Measurements from ENCODE around the gene MSI2.
A peak's percentile ranks its signal among the peaks of the same experiment; 100 is the strongest.

The MSI2 gene

DNA sequence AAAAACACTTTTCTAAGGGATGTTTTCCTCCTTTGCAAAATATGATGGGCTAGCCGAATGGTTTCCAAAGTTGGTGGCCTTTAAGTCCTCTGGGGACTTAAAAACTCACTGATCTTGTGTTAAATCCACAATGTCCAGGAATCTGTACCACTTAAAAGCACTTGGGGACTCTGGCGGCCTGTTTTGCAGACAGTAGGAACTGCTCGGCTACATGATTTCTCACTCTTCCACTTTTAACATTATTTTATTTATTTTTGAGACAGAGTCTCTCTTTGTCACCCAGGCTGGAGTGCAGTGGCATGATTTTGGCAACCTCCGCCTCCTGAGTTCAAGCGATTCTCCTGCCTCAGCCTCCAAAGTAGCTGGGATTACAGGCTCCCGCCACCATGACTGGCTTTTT, 9.1 kb upstream of the MSI2 start:
- no peak for DNase-seq

DNA sequence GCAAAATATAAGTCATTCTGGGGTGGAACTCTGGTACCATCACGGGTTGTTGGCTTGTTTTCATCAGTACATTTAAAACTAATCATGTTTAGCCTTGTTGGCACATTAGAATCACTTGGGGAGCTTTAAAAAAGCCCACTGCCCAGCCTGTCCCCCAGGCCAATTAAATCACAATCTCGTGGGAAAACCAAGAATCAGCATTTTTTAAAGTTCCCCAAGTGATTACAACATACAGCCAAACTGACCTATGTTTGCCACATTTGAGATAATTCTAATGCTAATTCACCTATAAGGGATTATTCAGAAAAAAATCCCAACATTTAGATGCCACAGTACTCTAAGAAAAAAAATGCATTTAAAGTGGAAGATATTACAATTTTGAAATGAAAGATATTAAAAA, 8.4 kb upstream of the MSI2 start:
- DNase-seq, result no peak

DNA sequence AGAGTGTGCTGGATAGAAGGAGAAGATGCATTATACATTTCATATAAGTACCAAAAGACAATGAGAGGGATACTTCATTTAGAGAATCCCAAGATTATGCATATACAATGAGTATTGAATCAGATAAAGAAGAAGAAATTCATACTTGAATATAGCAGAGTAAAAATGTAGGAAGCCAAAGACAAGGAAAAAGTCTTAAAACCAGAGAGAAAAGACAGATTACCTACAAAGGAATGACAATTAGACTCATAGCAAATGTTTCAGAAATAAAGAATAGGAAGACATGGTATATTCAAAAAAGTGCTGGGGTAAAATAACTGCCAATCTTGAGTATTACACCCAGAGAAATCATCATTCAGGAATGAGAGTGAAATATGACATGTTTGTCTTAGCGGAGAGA, 6.8 kb upstream of the MSI2 start:
- no peak for DNase-seq

DNA sequence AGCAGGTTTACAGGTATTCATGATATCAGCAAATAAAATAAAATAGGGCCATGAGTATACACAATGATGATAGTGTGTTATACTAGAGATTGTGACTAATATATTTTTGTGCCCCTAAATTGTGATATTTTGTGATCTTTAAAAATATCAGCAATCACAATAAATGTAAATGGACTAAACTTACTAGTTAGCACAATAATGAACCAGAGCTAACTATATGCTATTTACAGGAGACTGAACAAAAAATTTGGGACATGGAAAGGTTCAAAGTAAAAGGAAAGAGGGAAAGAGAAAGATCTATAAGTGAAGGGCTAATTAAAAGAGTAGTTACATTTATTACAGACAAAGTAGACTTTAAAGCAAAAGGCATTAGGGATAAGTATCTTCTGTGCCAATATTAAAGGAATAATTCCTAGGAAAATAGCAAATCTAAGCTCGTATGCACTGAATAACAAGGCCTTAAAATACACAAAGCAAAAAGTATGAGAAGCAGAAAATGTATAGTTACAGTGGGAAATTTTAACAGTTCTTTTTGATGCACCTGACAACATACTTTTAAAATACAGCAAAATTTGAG, 5.0 kb upstream of the MSI2 start:
- DNase-seq, result no peak

DNA sequence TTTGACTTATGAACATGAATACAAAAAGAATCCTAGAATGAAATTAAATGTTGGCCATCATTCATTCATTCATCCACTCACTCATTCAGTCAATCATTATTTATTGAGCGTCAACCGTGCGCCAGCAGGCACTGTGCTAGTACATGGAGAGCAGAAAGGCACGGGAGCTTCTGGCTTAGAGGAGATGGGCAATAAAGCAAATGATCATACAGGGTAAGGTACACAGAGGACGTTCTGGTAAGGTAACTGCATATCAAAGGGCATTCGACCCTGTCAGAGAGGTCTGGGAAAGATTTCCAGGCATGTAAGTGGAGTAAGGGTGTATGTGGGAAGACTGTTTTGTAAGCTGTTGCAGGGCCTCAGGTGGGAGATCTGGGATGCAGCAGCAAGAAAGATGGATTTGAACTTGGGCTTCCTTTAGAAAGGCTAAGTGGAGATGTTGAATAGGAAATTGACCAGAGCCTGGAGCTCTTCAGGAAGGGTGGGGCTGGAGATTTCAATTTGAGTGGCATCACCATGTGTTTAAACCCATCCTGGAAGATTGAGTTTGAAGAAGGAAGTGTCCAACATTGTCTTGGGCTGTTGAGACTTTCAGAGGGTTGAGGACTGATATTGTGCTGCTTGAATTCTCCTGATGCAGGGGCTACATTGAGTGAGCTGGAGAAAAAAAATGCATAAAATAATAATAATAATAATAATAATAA, 2.8 kb upstream of the MSI2 start:
- no peak for DNase-seq

DNA sequence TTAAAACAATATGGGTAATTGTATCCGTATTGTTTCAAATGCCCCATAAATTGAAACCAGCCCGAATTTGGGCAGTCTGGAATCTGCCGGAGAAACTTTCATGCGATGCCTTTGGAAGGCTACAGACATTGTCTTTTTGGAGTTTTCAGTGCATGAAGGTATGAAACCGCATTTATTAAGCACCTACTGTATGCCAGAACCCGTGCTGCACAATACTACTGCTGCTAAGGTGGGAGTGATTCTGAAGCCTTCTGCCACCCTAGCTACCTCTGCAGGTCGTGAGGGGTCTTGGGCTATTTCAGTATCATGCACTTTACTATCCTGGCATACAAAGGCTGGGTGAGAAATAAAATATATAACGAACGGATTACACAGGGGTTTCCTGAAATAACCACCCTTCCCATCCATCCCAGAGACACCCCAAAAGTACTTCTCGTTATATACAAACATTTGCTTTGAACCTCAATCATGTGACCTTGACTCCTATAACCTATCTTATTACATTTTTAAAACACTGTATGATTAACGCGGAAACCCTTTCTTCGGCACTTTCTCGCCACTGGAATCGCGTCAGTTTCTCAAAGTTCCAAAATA, 1.0 kb upstream of the MSI2 start:
- DNase-seq, result no peak

DNA sequence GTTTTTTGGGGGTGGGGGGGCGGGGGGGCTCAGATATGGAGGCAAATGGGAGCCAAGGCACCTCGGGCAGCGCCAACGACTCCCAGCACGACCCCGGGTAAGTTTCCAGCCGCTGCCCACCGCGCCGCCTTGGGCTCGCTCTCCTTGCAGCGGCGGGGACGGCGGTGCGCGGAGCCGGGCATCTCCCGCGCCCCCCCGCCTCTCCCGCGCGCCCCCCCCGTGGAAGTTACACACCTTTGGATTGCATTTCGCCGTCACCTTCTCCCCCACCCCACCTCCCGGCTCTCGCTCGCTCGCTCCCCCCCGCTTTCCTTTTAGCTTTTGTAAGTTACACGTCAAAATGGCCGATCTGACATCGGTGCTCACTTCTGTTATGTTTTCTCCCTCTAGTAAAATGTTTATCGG, 387 bp downstream of the MSI2 start:
- peak; percentile 51 for DNase-seq

DNA sequence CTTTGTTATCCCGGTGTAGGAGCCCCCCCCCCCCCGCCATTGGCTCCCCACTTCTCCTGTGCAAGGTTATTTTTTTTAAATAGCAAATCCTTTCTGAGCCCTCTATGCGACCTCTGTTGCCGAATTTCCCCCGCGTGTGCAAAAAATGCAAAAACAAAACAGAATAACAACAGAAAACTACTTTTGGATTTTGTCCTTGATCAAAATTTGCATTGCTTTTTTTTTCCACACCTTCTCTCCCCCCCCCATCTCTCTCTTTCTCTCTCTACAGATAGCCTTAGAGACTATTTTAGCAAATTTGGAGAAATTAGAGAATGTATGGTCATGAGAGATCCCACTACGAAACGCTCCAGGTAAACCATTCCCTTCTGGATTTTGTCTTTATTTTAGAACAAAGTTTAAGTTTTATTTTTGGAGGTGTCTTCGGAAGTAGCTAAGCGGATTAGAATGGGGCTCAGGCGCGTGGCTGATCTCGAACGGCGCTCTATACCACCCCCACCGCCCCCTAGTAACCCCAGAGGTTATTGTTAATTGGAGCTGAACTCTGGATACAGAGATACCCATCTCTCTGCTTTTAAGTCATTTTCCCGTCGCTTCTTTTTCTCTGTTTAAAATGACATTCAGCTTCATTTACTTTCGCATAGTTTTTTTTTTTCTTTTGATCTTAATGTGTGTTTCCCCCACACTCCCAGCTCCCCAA, 1.0 kb downstream of the MSI2 start:
- DNase-seq, result no peak

DNA sequence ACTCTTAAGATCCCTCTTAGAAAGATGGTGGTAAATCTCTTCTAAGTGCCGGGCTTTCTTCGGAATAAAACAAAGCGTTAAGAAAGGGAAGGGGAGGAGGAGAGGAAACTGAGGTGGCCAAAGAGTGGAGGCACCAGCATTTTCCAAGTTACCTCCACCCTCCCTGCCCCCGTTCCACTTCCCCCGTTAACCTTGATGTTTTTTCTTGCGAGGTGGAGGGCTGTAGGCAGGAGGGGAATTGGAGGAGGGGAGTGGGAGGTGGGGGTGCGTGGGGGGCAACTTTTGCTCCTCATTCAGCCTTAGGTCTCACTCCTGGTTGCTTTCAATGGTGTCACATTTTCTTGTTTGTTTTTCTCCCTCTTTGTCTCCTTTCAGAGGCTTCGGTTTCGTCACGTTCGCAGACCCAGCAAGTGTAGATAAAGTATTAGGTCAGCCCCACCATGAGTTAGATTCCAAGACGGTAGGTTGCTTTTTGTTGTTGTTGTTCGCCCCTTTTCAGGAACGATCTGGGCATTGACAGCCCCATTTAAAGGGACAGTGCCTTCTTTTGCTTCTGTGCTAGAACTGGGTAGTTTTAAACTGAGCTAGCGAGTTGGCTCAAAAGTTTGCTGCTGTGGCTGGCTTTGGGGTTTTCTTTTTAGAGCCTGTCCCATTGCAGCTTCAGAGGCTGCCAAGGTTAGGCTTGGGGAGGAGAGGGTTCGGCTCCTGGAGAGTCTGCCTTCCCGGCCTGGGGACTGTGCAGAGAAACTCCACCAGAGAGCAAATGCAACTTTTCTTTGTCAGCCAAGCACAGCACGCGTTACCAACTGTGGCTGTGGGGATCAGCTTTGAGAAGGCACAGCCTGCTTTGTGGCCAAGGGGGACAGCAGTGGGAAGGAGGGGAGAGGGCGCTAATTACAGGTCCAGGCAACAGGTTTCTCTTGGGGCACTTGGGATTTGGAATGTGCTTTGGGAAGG, 1.9 kb downstream of the MSI2 start:
- DNase-seq, result peak; percentile 19

DNA sequence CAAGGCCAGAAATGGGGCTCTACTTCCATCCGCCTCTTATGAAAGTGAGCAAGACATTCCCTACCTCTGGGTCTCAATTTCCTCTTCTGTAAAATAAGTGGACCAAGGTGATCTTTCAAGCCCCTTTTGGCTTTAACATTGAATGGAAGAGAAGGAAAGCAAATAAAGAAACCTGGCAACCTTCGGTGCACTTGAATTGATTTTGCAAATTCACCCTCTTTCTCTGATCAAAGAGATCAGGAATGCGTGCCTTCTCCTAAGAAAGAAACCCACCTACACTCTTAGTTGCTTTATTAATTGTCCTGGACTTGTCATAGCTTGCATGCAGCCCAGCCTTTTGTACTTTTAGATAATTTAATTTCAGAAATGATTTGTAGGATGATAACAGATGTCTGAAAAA, 3.0 kb downstream of the MSI2 start:
- no peak for DNase-seq

DNA sequence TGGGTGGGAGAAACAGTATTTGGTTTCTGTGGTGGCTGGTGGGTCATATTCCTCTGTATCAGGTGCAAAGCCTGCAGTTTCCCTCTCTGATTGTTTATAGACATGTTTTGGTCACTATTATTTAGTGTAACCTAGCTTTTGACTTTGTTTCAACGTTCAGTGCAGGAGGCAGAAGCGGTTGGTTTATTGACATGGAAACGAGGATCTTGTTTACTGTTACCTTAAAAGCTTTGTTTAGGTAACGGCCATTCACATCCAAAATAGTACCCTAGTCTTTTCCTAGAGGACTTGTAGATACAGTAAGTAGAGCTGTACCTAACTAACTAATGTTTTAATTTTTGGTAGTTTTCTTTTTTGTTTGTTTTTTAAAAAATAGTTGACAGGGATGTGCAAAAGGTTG, 3.5 kb downstream of the MSI2 start:
- no peak for DNase-seq

DNA sequence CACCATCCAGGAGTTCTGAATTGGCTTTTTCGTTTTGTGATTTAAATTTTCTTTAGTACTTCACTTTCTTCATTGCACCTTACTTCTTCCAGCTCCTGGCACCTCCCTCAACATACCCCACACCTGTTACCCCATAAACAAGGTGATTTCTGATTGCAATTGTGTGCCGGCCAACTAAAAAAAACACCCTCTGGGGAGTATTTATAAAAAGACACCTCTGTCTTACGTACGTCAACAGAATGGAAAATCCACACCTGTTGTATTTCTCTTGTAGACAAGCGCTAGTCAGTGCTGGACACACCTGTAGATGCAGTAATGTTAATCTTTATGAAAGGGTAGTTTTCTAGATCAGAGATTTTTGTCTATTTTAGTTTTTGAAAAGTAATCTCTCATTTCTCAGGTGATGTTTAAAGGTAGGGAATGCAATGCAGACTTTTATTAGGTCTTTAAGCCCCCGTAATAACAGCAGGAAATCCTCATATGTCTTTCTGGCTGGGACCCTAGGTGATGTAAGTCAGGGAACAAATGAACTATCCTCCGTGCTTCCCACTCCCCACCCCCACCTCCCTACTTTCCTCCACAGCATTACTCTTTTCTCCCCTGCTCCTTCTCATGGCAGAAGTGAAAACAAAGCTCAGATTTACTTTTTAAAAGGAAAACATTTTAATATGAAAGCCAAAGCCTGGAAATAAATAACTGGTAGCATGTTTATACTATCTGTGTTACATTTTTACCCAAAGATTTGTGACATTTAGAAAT, 4.2 kb downstream of the MSI2 start:
- DNase-seq, result no peak

DNA sequence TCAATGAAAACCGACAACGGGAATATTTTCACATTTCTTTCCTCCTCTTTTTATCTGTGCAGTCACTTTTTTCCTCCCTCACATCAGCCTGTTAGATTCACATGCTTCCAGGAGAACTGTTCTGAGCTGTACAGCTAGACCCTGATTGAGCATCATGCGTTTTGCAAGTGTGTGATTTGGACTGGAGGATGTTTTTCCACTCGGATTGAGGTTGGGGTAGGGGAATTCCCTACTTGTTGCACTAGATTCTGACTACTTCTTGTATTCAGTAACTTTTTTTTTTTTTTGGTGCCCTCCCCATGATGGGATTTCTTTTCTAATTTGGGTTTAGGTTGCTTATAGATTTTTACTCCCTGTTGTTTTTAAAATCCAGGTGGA, 4.8 kb downstream of the MSI2 start:
- no peak for DNase-seq

DNA sequence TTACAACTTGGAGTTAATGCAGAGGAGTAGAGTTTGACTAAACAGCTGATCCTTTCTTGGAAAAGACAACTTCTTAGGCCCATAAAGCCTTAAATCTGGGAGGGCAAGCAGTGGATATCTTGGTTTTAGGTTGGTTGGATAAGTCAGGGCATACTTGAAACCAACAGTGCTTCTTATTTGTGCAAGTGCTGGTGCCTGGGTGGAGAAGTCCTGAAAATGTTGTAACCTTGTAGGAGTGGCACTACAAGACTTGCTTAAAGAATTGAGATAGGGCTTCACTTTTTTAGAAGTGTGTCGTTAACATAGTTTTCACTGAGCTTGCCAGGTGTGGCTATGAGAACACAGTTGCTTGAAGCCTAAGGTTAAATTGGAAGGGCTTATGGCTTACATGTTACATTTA, 6.2 kb downstream of the MSI2 start:
- DNase-seq, result no peak

DNA sequence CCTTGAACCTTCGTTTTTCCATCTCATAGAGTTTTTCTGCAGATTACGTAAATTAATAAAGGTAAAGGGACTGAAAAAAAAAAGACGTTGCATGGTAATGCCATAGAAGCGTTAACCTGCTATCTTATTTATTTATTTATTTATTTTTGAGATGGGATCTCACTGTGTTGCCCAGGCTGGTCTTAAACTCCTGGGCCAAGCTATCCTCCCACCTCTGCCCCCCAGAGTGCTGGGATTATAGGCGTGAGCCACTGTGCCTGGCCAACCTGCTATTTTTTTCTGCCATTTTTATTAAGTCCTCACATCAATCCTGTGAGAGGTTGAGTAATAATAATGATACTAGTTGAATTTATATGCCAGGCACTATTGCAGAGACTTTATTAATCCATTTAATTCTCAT, 7.9 kb downstream of the MSI2 start:
- no peak for DNase-seq

DNA sequence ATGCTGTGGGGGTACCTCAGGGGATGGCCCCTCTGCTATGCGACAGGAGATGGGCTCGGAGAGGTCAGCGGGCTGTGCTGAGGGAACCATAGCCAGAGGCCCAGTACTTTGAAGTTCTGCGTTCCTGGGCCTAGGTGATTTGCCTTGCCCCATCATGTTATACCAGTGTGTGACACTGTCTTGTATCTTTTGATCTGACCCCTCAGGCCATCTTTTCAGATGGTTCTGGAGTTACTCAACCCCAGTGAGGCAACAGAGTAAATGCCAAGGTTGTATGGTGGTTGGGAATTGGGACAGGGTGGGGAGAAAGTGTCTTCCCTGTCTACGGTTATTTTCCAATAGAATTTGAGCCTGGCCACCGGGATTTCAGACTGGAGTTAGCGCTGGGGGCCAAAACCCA, 8.5 kb downstream of the MSI2 start:
- DNase-seq, result no peak

DNA sequence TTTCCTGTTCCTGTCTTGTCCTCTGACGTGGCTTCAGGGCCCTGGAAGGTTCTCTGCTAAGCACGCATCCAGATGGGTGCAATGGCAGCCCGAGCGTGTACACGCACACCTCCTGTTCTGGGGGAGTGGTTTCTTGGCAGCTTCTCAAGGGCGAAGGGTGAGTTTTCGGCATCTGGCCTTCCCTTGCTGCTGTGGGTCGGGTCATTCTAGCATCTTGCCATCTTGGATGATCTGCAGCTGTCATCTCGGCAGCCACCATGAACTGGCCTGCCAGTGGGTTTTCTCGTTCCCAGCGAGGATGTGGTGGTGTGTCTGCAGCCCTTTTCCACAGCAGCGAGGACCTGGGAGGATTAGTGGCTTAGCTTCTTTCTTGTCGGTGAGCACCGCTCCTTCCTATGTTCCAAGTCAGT, 10.6 kb downstream of the MSI2 start:
- DNase-seq, result no peak

DNA sequence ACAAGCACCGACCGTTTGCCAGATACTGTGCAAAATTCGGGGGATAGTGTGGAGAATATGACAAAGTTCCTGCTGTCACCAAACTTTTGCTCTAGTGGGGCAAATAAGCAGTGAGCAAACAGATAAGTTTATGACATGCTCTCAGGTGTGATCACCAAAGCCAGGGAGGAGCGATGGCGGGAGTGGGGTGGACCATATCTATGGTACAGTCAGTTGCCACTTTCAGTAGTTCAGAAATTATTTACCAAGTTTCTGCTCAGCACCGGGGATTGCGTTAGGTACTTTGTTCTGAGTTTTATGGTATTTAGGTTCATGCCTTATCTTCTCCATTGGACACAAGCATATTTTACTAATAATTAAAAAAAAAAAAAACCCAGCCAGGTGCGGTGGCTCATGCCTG, 11.9 kb downstream of the MSI2 start:
- DNase-seq, result no peak

DNA sequence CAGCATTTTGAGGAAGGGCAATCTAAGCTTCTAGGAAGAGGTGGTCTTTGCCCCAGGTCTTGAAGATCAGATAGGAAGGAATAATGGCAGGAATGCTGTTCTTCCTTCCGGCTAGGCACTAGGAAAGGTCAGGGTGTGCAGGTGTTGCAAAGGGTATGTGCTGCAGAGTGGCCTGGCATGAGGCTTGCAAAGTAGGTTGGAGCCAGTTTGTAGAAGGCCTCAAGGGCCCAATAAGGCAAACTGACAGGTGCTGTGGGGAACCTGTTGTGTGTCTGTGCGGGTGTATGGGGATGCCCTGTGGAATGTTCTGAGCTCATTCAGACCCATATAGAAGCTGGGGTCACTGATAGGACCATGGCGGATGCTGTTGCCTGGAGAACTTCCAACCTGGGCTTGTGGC, 12.7 kb downstream of the MSI2 start:
- DNase-seq, result no peak

DNA sequence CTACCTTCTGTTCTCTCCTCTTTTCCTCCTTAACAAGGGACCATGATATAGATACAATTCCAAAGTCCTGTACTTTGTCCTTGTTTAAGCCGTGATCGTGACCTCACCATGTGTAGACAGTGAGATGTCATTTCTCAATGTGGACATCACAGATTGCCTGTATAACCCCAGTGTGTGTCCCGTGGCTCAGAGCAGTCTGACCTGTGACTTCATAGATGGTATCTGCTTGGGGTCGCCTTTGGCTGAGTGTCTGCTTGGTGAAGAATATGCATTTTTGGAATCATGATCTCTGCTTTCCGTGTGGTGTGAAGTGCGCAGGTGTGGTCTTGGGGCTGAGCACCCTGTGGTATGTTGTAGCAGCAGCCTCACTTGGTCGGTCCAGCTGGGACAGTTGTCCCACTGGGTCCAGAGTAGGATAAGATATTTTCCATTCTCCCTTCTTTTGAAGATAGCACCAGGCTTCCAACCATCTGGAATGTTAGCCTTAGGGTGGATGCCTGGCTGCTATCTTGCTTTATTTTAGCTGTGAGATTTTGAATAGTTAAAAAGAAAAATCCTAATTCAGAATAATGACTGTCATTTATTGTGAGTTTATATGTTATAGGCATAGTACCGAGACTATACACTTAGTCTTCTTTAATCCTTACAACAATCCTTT, 13.4 kb downstream of the MSI2 start:
- DNase-seq, result no peak

DNA sequence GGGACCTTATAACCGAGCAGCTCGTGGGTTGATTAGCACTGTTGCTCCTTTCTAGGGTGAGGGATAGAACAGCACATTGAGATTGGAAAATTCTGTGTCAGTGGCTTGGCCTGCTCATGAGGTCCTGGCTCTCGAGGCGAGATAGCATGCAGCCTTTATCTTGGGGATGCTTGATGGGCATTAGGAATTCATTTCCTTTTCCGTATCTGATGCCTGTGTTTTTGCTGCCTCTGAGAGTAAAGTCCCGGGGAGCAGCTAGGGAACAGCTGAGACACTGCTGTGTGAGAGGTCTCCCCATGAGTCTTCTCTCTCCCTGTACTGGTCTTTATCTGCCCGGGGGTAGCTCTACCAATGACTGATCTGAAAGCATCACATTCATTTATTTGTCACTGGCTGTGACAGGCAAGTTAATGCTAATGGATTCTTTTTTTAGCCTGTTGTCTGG, 14.5 kb downstream of the MSI2 start:
- DNase-seq, result no peak

DNA sequence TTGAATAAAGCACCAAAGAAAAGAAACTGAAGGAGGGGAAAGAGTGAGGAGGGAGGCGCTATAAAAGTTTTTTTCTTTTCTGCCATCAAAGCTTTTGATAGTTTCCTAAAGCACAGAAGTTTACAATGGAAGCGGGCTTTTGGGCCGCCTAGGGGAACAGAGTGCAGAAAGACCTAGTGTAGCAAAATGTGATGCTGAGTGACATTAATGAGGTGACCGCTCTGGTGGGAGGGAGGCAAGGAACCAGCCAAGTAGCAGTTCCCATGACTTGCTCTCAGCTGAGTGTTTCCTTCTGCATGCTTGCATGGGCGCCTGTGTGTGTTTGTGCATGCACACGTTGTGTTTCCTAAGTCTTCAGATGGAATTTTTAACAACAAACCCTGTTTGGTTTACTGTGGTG, 15.5 kb downstream of the MSI2 start:
- no peak for DNase-seq

All from NCI-H146 (cell line).